ENCODE results near the gene MKLN1. TPM values are rescaled to one million over a fixed set of nuclear protein-coding genes. Genes with fewer than 3 reads are reported as not detected.

The MKLN1 gene
- total RNA-seq, 1 donor from 2014 or later, result 55.9 TPM

- Mint-ChIP-seq H3K27ac (no peak overlapping the region), H3K4me3 (ENCODE audit: low read depth) (no peak overlapping the region), H3K9me3 (ENCODE audit: low read depth) (no peaks in the 10 kb centered on the region), H3K36me3 (ENCODE audit: insufficient read depth) (no peaks in the 10 kb centered on the region), H3K4me1 (ENCODE audit: low read depth) (no peaks in the 10 kb centered on the region), H3K27me3 (no peaks in the 10 kb centered on the region)
- TF ChIP-seq, protein P1, sequence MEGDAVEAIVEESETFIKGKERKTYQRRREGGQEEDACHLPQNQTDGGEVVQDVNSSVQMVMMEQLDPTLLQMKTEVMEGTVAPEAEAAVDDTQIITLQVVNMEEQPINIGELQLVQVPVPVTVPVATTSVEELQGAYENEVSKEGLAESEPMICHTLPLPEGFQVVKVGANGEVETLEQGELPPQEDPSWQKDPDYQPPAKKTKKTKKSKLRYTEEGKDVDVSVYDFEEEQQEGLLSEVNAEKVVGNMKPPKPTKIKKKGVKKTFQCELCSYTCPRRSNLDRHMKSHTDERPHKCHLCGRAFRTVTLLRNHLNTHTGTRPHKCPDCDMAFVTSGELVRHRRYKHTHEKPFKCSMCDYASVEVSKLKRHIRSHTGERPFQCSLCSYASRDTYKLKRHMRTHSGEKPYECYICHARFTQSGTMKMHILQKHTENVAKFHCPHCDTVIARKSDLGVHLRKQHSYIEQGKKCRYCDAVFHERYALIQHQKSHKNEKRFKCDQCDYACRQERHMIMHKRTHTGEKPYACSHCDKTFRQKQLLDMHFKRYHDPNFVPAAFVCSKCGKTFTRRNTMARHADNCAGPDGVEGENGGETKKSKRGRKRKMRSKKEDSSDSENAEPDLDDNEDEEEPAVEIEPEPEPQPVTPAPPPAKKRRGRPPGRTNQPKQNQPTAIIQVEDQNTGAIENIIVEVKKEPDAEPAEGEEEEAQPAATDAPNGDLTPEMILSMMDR (IDR thresholded peaks at IDR 0.05; ENCODE audit: unreplicated experiment), result no peak
- no peak for DNase-seq (ENCODE audit: low spot score, unreplicated experiment)
Observed at GRCh38 chr7:131498237-131498885, 170.7 kb downstream of the MKLN1 start.

DNA sequence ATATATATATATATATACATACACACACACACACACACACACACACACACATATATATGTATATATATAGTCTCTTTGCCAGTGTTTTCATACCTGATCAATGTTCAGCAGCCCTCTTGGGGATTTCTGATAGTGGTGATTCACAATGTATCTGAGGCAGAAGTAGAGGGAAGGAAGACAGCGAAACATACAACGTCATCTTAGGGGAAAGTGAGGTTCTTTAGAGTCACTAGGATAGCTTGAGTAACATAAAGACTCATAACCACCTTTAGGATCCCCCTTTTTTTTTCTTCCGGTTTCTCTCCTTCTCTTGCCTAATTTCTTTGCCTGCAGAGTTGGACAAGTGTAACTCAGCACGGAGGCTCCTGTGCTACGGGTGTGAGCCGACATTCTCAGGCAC is 172.1 kb downstream of the MKLN1 start:
- Mint-ChIP-seq H3K27ac (no peak overlapping the region), H3K4me1 (ENCODE audit: low read depth) (peaks cover 1% of the 10 kb centered on the region), H3K36me3 (ENCODE audit: insufficient read depth) (no peaks in the 10 kb centered on the region), H3K4me3 (ENCODE audit: low read depth) (no peak overlapping the region), H3K9me3 (ENCODE audit: low read depth) (no peaks in the 10 kb centered on the region), H3K27me3 (no peaks in the 10 kb centered on the region)
- DNase-seq (ENCODE audit: low spot score, unreplicated experiment), result no peak
- TF ChIP-seq, protein P1 (IDR thresholded peaks at IDR 0.05; ENCODE audit: unreplicated experiment), result no peak

DNA sequence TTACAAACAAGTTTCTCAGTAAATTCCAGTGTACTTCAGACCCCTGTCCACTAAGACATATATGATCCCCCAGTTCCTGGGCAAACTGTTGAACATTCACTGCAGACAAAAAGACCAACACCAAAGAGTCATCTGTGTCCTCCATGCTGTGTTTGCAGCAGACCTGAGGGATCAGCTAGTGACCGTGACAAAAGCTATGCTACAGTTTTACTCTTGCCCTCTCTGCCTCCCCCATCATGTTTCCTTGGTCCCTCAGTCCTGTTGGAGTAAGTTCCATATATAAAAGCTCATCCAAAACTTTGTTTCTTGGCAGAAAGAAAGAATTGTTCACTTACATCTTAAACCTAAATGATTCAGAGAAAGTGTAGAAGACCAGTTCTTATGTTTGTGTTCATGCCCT is 172.7 kb downstream of the MKLN1 start:
- Mint-ChIP-seq H3K9me3 (ENCODE audit: low read depth) (no peaks in the 10 kb centered on the region), H3K4me3 (ENCODE audit: low read depth) (no peak overlapping the region), H3K4me1 (ENCODE audit: low read depth) (peaks cover 3% of the 10 kb centered on the region), H3K27me3 (no peaks in the 10 kb centered on the region), H3K27ac (no peak overlapping the region), H3K36me3 (ENCODE audit: insufficient read depth) (no peaks in the 10 kb centered on the region)
- TF ChIP-seq, protein P1 (IDR thresholded peaks at IDR 0.05; ENCODE audit: unreplicated experiment), result no peak
- no peak for DNase-seq (ENCODE audit: low spot score, unreplicated experiment)

DNA sequence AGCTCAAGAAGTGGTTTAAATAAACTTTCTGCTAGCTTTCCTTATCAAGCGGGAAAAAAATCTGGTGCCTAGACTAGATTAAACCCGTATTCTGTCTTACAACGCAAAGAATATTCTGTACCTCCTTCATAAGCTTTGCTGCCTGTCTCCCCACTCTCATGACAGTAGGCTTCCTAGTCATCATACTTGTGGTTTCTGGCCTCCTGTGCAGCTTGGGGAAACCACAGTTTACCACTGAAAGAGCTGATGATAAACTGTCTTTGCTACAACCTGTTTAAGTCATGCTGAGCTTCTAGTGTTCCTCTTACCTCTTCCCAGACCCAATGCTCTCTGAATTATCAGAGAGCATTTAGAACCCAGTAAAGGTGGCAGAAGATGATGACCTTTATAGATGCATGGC is 173.7 kb downstream of the MKLN1 start:
- no peak for DNase-seq (ENCODE audit: low spot score, unreplicated experiment)
- Mint-ChIP-seq H3K27ac (no peak overlapping the region), H3K27me3 (no peaks in the 10 kb centered on the region), H3K36me3 (ENCODE audit: insufficient read depth) (no peaks in the 10 kb centered on the region), H3K4me3 (ENCODE audit: low read depth) (no peak overlapping the region), H3K9me3 (ENCODE audit: low read depth) (no peaks in the 10 kb centered on the region), H3K4me1 (ENCODE audit: low read depth) (peaks cover 3% of the 10 kb centered on the region)
- TF ChIP-seq, protein P1 (IDR thresholded peaks at IDR 0.05; ENCODE audit: unreplicated experiment), result no peak

- H3K27ac Mint-ChIP-seq, result no peak overlapping the region
- no peaks in the 10 kb centered on the region for H3K27me3 Mint-ChIP-seq
- no peak overlapping the region for H3K4me3 Mint-ChIP-seq (ENCODE audit: low read depth)
- no peak for DNase-seq (ENCODE audit: low spot score, unreplicated experiment)
- H3K9me3 Mint-ChIP-seq (ENCODE audit: low read depth), result no peaks in the 10 kb centered on the region
- H3K36me3 Mint-ChIP-seq (ENCODE audit: insufficient read depth), result no peaks in the 10 kb centered on the region
- peaks cover 3% of the 10 kb centered on the region for H3K4me1 Mint-ChIP-seq (ENCODE audit: low read depth)
- TF ChIP-seq, protein P1 (IDR thresholded peaks at IDR 0.05; ENCODE audit: unreplicated experiment), result no peak
Observed at GRCh38 chr7:131501930-131502685, 174.4 kb downstream of the MKLN1 start.

Data from progenitor cell of endocrine pancreas (in vitro differentiated cells).